Stimulated activated CD4-positive, alpha-beta T cell treated with anti-CD3 and anti-CD28 coated beads, TNF-alpha, amount 100 ng/mL, for 48 hours (primary cell): ENCODE data around the gene AREG.
A peak's percentile ranks its signal among the peaks of the same experiment; 100 is the strongest.
"Not testable (repeated sequence)": the region's sequence is repeated elsewhere in the genome, so short reads cannot be mapped to it uniquely, and the experiment has no call there.

Experiments used
- DNase-seq, 3 donors: peaks; one replicate each; pipeline ENCODE4 v3.0.0-alpha.2; 2020; ENCODE audit warnings: low read depth in 3 of 3

The AREG gene

GRCh38 chr4:74444891-74445642, at the start of gene AREG:
AREG (plus strand) TSS chr4:74445136; CDS start chr4:74445346, 210 bp downstream.
- peak; percentile 62 to 77 (median 71) for DNase-seq

GRCh38 chr4:74395633-74396032, 49.3 kb upstream of the AREG start:
- DNase-seq, result no peak

- no peak for DNase-seq
Measured at GRCh38 chr4:74397748-74398426, 47.0 kb upstream of the AREG start.

GRCh38 chr4:74398894-74399589, 45.9 kb upstream of the AREG start:
- DNase-seq, result not testable (repeated sequence)

GRCh38 chr4:74400395-74400794, 44.5 kb upstream of the AREG start:
- DNase-seq, result no peak

GRCh38 chr4:74402692-74403456, 42.1 kb upstream of the AREG start:
- no peak for DNase-seq

- DNase-seq, result no peak
Measured at GRCh38 chr4:74407891-74408290, 37.0 kb upstream of the AREG start.

- DNase-seq, result no peak
Measured at GRCh38 chr4:74408639-74409038, 36.3 kb upstream of the AREG start.

GRCh38 chr4:74410272-74410671, 34.7 kb upstream of the AREG start:
- no peak for DNase-seq

- DNase-seq, result no peak
Measured at GRCh38 chr4:74412225-74412624, 32.7 kb upstream of the AREG start.

GRCh38 chr4:74413265-74413664, 31.7 kb upstream of the AREG start:
- no peak for DNase-seq

GRCh38 chr4:74414149-74414809, 30.7 kb upstream of the AREG start:
- no peak for DNase-seq

GRCh38 chr4:74415602-74416300, 29.2 kb upstream of the AREG start:
- no peak for DNase-seq

- DNase-seq, result no peak
Measured at GRCh38 chr4:74418063-74418670, 26.8 kb upstream of the AREG start.

- no peak for DNase-seq
Measured at GRCh38 chr4:74420863-74421262, 24.1 kb upstream of the AREG start.

GRCh38 chr4:74423104-74423503, 21.8 kb upstream of the AREG start:
- DNase-seq, result no peak

- no peak for DNase-seq
Measured at GRCh38 chr4:74424111-74424510, 20.8 kb upstream of the AREG start.

- no peak for DNase-seq
Measured at GRCh38 chr4:74426101-74426500, 18.8 kb upstream of the AREG start.

- no peak for DNase-seq
Measured at GRCh38 chr4:74428276-74428675, 16.7 kb upstream of the AREG start.

GRCh38 chr4:74431113-74431826, 13.7 kb upstream of the AREG start:
- no peak for DNase-seq
